ENCODE results near the gene SPATA9.

DNA sequence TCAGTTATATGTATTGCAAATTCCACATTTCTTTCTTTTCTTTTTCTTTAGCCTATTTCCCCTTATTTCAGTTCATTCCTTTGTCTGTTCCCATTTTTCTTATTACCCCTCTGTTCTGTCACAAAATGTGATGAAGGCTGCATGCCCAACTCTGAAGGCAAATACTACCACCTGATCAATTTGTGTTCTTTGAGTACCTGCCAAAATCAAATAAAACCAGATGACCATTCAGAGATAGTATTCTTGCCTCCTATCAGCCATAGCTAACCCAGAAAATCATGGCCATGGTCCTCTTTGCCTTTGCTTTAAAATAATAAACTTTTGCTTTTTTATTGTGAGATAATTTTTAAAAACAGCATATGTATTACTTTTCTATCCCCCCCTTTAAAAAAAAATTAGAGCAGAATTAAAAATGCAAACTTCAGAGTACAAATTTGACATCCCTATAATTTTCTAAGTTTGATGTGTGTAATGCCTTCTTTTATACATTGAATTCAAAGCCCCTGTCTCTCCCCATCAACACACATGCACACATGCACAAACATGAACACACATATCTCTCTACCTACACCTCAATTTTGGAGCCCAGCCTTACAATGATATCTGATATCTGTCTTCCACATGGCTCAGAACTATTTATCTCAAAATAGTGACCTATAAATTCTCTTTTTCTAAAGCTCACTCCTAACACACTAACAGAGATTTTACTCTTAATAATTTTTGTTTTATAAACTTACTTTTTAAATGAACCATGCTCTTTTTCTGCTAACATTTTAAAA lies 32.8 kb downstream of the SPATA9 start:
- TF ChIP-seq CTCF (conservative IDR thresholded peaks at IDR 0.05) (no peak), ZFX (IDR thresholded peaks at IDR 0.05) (no peak)
